ENCODE results near the gene TPBG.

The TPBG gene

GRCh38 chr6:82363428-82364086, at the start of gene TPBG (continued):
- no peak for TF ChIP-seq SETDB1 (IDR thresholded peaks at IDR 0.05; ENCODE audit: insufficient read length, low read length)
- TF ChIP-seq ZNF629 (tag by site-specific recombination; IDR thresholded peaks at IDR 0.05), result peak; percentile 73
- TF ChIP-seq ZNF302 (tag by site-specific recombination; IDR thresholded peaks at IDR 0.05; ENCODE audit: low read depth), result no peak
- TF ChIP-seq ZBTB10 (tag by site-specific recombination; IDR thresholded peaks at IDR 0.05), result peak; percentile 93
- no peak for TF ChIP-seq ZNF140 (tag by site-specific recombination; IDR thresholded peaks at IDR 0.05)
- no peak for TF ChIP-seq ZNF112 (tag by site-specific recombination; IDR thresholded peaks at IDR 0.05)
- TF ChIP-seq ZNF521 (tag by site-specific recombination; IDR thresholded peaks at IDR 0.05), result no peak
- TF ChIP-seq ZBTB6 (tag by site-specific recombination; IDR thresholded peaks at IDR 0.05), result no peak
- no peak; the same call in 1 of the 2 replicates for TF ChIP-seq PRDM2 (tag by site-specific recombination; IDR thresholded peaks at IDR 0.05; ENCODE audit: borderline replicate concordance)
- TF ChIP-seq OVOL3 (tag by site-specific recombination; IDR thresholded peaks at IDR 0.05), result no peak
- TF ChIP-seq ZNF175 (tag by site-specific recombination; IDR thresholded peaks at IDR 0.05), result no peak
- no peak for TF ChIP-seq ZNF23 (tag by site-specific recombination; IDR thresholded peaks at IDR 0.05; ENCODE audit: borderline replicate concordance)
- TF ChIP-seq ZNF266 (tag by site-specific recombination; IDR thresholded peaks at IDR 0.05; ENCODE audit: low read depth), result no peak
- TF ChIP-seq FEZF1 (tag by site-specific recombination; IDR thresholded peaks at IDR 0.05), result no peak; the same call in 1 of the 2 replicates
- peak; percentile 8; the same call in 1 of the 2 replicates for TF ChIP-seq ATF2 (tag by site-specific recombination; IDR thresholded peaks at IDR 0.05; ENCODE audit: low read depth)
- peak; percentile 44 for TF ChIP-seq ZBTB11 (tag by site-specific recombination; conservative IDR thresholded peaks at IDR 0.05; ENCODE audit: low read depth)
- 0 out of 2 replicates have a peak, but pooled peaks have one; percentile 74 for TF ChIP-seq SP7 (tag by site-specific recombination; IDR thresholded peaks at IDR 0.05)
- TF ChIP-seq GLI4 (tag by site-specific recombination; IDR thresholded peaks at IDR 0.05), result no peak
- no peak for TF ChIP-seq ZNF274 (IDR thresholded peaks at IDR 0.05; ENCODE audit: low read length)
- no peak; the same call in 1 of the 2 replicates for TF ChIP-seq ZNF274 (tag by site-specific recombination; IDR thresholded peaks at IDR 0.05; ENCODE audit: borderline replicate concordance)
- peak; percentile 4; the same call in 1 of the 2 replicates for TF ChIP-seq ZNF24 (tag by site-specific recombination; IDR thresholded peaks at IDR 0.05)
- peak; percentile 86 for TF ChIP-seq CTCF (tag by site-specific recombination; IDR thresholded peaks at IDR 0.05)
- TF ChIP-seq ZNF600 (tag by site-specific recombination; IDR thresholded peaks at IDR 0.05), result peak; percentile 81

Data from HEK293 (cell line).